Measurements from ENCODE around the gene PICALM.

DNA sequence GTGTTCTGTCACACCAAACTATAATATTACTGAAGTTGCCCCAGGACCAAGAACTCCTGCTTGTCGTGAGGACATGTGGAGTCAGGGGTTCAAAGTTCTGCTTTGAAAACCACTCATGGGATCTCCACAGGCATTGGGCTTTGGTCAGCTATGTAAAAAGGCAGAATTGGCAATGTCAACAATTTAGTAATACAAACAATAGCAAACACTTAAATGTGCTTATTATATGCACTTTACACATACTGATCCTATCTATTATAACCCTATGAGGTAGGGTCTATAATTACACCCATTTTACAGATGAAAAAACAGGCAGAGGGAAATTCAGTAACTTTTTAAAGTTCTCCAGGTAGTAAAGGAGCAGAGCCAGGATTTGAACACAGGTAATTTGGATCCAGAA is 119.1 kb downstream of the PICALM start:
- TF ChIP-seq, protein P1, sequence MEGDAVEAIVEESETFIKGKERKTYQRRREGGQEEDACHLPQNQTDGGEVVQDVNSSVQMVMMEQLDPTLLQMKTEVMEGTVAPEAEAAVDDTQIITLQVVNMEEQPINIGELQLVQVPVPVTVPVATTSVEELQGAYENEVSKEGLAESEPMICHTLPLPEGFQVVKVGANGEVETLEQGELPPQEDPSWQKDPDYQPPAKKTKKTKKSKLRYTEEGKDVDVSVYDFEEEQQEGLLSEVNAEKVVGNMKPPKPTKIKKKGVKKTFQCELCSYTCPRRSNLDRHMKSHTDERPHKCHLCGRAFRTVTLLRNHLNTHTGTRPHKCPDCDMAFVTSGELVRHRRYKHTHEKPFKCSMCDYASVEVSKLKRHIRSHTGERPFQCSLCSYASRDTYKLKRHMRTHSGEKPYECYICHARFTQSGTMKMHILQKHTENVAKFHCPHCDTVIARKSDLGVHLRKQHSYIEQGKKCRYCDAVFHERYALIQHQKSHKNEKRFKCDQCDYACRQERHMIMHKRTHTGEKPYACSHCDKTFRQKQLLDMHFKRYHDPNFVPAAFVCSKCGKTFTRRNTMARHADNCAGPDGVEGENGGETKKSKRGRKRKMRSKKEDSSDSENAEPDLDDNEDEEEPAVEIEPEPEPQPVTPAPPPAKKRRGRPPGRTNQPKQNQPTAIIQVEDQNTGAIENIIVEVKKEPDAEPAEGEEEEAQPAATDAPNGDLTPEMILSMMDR (IDR thresholded peaks at IDR 0.05), result no peak
- no peak for TF ChIP-seq POLR2AphosphoS5 (IDR thresholded peaks at IDR 0.05)

Measured in gastroesophageal sphincter (tissue), 3 donors.